B cell (primary cell): ENCODE data around the gene ZBTB7A. TPM values are rescaled to one million over a fixed set of nuclear protein-coding genes. Genes with fewer than 3 reads are reported as not detected.

Source experiments
- ATAC-seq: fragments of 200-7000 bp; cut with Tn5 transposase; one replicate; pipeline ENCODE4 v1.10.0; 2021; ENCODE audit warnings: low read depth, mild to moderate bottlenecking, moderate number of reproducible peaks, moderate library complexity
- CTCF ChIA-PET: fragments of 350-600 bp; sonication (Branson Sonifier 250); formaldehyde crosslinking; loops from one replicate; lab custom pipeline; 2021; ENCODE audit warnings: antibody characterized with exemption, inconsistent platforms; lab: Charles Lee
- POLR2A ChIA-PET: fragments of 350-600 bp; sonication (Branson Sonifier 250); formaldehyde crosslinking; loops from one replicate; lab custom pipeline; 2021; ENCODE audit warnings: antibody characterized with exemption; lab: Charles Lee
- DNase-seq: peaks from one replicate; pipeline ENCODE4 v3.0.0; 2013
- H2AFZ ChIP-seq: 2 replicates; pipeline ENCODE4 v1.6.1; 2012; ENCODE audit warnings: mild to moderate bottlenecking, low read depth, low read length; ENCODE audit not compliant: insufficient read depth, poor library complexity, severe bottlenecking
- H3K27ac ChIP-seq, 2 donors: 1 replicate in 1 of 2; 2 replicates in 1 of 2; pipeline ENCODE4 v1.5.1; 2012 to 2013; ENCODE audit warnings: low read length in 2 of 2, mild to moderate bottlenecking in 2 of 2, moderate library complexity in 1 of 2
- H3K27me3 ChIP-seq, 4 experiments: fragments of 200-600 bp in 1 of 4; sonication (generic) in 1 of 4; replicated peaks in 1 of 4; 1 replicate in 2 of 4; 2 replicates in 2 of 4; pipeline versions ENCODE4 v1.6.1 to v1.7.0; 2013 to 2016; ENCODE audit warnings: low read length in 3 of 4, mild to moderate bottlenecking in 2 of 4, mixed read lengths in 1 of 4, moderate library complexity in 1 of 4; ENCODE audit not compliant: insufficient read depth in 4 of 4, control insufficient read depth in 3 of 4; ENCODE audit errors: control extremely low read depth in 1 of 4
- H3K36me3 ChIP-seq, 2 experiments: replicated peaks in 1 of 2; 1 replicate in 1 of 2; 2 replicates in 1 of 2; pipeline versions ENCODE4 v1.6.1 to v1.7.1; 2013; ENCODE audit warnings: low read length in 1 of 2; ENCODE audit not compliant: insufficient read depth in 2 of 2, control insufficient read depth in 1 of 2; ENCODE audit errors: control extremely low read depth in 1 of 2, extremely low read depth in 1 of 2
- H3K4me1 ChIP-seq, 2 donors: fragments of 200-600 bp in 1 of 2; sonication (generic) in 1 of 2; 1 replicate in 1 of 2; 2 replicates in 1 of 2; pipeline versions ENCODE4 v1.5.1 to v1.6.1; 2013 to 2017; ENCODE audit warnings: low read length in 2 of 2; ENCODE audit not compliant: control insufficient read depth in 2 of 2, insufficient read depth in 2 of 2
- H3K4me2 ChIP-seq: replicated peaks from 2 replicates; pipeline ENCODE3; 2012; ENCODE audit warnings: mild to moderate bottlenecking, low read depth, low read length; ENCODE audit not compliant: poor library complexity, severe bottlenecking
- H3K4me3 ChIP-seq, 5 experiments: fragments of 200-600 bp in 1 of 5; sonication (generic) in 1 of 5; 1 replicate in 3 of 5; 2 replicates in 2 of 5; pipeline versions ENCODE4 v1.5.1 to v1.7.0; 2011 to 2016; ENCODE audit warnings: low read length in 4 of 5, mild to moderate bottlenecking in 4 of 5, low read depth in 2 of 5, control low read depth in 1 of 5, moderate library complexity in 1 of 5; ENCODE audit not compliant: insufficient read depth in 1 of 5; ENCODE audit errors: control extremely low read depth in 1 of 5, extremely low read depth in 1 of 5
- H3K79me2 ChIP-seq: fragments of 200-600 bp; sonication (generic); one replicate; pipeline ENCODE4 v1.6.0; 2016; ENCODE audit warnings: low read length; ENCODE audit not compliant: control insufficient read depth, insufficient read depth
- H3K9ac ChIP-seq: fragments of 200-600 bp; sonication (generic); 2 replicates; pipeline ENCODE4 v1.6.1; 2017; ENCODE audit warnings: mild to moderate bottlenecking, low read length, moderate library complexity
- H3K9me3 ChIP-seq, 3 donors: one replicate each; pipeline versions ENCODE4 v1.6.1 to v1.7.1; 2013; ENCODE audit warnings: low read length in 2 of 3; ENCODE audit not compliant: control insufficient read depth in 2 of 3, insufficient read depth in 1 of 3; ENCODE audit errors: control extremely low read depth in 1 of 3
- H4K20me1 ChIP-seq: 2 replicates; pipeline ENCODE4 v1.6.0; 2012; ENCODE audit warnings: mild to moderate bottlenecking, low read length; ENCODE audit not compliant: insufficient read depth, control insufficient read depth, poor library complexity, severe bottlenecking
- H3K27ac Mint-ChIP-seq: one replicate; pipeline ENCODE4 v1.8.0; 2021; ENCODE audit warnings: mixed read lengths
- H3K27me3 Mint-ChIP-seq: one replicate; pipeline ENCODE4 v1.8.0; 2021; ENCODE audit warnings: mixed read lengths
- H3K4me1 Mint-ChIP-seq: one replicate; pipeline ENCODE4 v1.8.0; 2021; ENCODE audit warnings: mixed read lengths
- H3K4me3 Mint-ChIP-seq: one replicate; pipeline ENCODE4 v1.8.0; 2021; ENCODE audit warnings: mixed read lengths
- H3K9me3 Mint-ChIP-seq: one replicate; pipeline ENCODE4 v1.8.0; 2022; ENCODE audit warnings: mixed read lengths; ENCODE audit not compliant: insufficient read depth
- EZH2 ChIP-seq: IDR thresholded peaks from 2 replicates; pipeline ENCODE4 v1.6.1; 2012; ENCODE audit warnings: borderline replicate concordance, low read depth, mild to moderate bottlenecking, moderate library complexity, low read length; ENCODE audit not compliant: insufficient read depth, poor library complexity, severe bottlenecking
- WGBS: methylation state at CpG from one replicate; pipeline ENCODE4 v1.1.5; 2013; ENCODE audit warnings: missing lambda C conversion rate; ENCODE audit not compliant: insufficient coverage; 5-methylcytosine and 5-hydroxymethylcytosine counted together
- intact Hi-C: fragments of 100-400 bp; cut with micrococcal nuclease; formaldehyde crosslinking; loops from one replicate; pipeline ENCODE4 v1.10.0; 2022
- polyA plus RNA-seq: library from polyadenylated mRNA; depleted of rRNA; stranded (reverse); fragments of >200 nt; gene quantifications from 2 replicates; pipeline ENCODE4 v1.2.3, GENCODE V29; 2012
- total RNA-seq, 2 donors: library from RNA; stranded (reverse); fragments of 120-200 nt in 1 of 2; gene quantifications; 1 replicate in 1 of 2; 2 replicates in 1 of 2; pipeline versions ENCODE4 v1.2.3 to v1.2.4, GENCODE V29; 2013 to 2022
- TF ChIP-seq, protein P1 (sequence below): fragments of 200-600 bp; IDR thresholded peaks from one replicate; pipeline ENCODE4 v1.8.0; 2022; ENCODE audit warnings: antibody characterized with exemption, mild to moderate bottlenecking

ZBTB7A gene
- total and polyA plus RNA-seq, 2 donors (not counting 1 experiment from before 2014, with no cell fraction given) = 24.8 to 62.6 TPM

DNA sequence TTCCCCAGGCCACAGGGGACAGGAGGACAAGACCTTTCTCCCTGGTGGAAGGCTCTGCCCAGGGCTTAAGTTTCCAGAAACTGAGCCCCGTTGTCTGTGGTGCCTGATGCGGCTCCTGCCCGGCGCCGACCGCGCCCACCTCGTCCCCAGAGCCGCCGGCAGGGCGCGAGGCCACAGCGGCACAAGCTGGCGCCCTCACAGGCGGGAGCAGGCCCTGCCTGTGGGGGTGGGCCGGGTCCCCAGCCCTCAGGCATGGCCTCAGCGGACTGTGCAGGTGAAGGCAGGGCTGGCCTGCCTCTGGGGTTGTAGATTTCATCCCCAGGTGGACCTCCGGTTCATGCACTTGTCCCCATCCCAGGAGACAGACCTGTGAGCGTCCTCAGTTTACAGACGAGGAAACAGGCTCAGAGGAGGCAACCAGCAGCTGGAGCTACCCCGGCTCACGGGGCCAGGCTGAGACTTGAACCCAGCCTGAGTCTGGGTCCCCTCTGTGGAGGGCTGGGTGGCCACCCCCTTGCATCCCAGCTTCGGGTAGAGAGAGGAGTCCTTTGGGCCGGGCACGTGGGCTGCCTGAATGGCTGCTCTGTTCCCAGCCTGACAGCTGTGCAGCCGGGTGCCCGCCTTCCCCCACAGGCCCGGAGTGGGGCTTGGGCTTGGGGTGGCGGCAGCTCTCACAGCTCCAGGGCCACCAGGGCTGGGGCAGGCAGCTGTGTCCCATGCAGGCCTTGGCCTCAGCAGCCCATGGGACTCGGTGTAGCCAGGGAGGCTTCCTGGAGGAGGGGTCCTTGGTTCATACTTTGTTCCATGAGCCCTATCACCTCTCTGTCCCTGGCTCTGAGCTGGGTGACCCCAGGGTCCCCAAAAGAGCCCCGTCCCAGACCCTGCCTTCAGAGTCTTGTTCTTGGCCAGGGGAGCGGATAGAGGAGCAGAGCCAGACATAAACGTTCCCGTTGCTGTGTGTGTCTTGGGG is 32.4 kb downstream of the ZBTB7A start:
- no peak for ATAC-seq

More for the DNA sequence above, 32.4 kb downstream of the ZBTB7A start:
- Mint-ChIP-seq H3K27me3 (no peaks in the 10 kb centered on the region), H3K4me1 (no peaks in the 10 kb centered on the region), H3K4me3 (no peak overlapping the region), H3K9me3 (no peaks in the 10 kb centered on the region), H3K27ac (no peak overlapping the region)
- Histone ChIP-seq H2AFZ (no peak overlapping the region), H3K9ac (no peak overlapping the region), H3K79me2 (peaks cover 16% of the 10 kb centered on the region), H3K9me3 (no peaks in the 10 kb centered on the region), H3K4me2 (no peak overlapping the region), H3K4me3 (no peak overlapping the region), H3K36me3 (peaks cover 0 to 44% of the 10 kb centered on the region in 2 experiments), H3K27ac (no peak overlapping the region), H3K27me3 (no peaks in the 10 kb centered on the region), H3K4me1 (no peaks in the 10 kb centered on the region), H4K20me1 (peaks cover 32% of the 10 kb centered on the region)
- TF ChIP-seq, protein P1, sequence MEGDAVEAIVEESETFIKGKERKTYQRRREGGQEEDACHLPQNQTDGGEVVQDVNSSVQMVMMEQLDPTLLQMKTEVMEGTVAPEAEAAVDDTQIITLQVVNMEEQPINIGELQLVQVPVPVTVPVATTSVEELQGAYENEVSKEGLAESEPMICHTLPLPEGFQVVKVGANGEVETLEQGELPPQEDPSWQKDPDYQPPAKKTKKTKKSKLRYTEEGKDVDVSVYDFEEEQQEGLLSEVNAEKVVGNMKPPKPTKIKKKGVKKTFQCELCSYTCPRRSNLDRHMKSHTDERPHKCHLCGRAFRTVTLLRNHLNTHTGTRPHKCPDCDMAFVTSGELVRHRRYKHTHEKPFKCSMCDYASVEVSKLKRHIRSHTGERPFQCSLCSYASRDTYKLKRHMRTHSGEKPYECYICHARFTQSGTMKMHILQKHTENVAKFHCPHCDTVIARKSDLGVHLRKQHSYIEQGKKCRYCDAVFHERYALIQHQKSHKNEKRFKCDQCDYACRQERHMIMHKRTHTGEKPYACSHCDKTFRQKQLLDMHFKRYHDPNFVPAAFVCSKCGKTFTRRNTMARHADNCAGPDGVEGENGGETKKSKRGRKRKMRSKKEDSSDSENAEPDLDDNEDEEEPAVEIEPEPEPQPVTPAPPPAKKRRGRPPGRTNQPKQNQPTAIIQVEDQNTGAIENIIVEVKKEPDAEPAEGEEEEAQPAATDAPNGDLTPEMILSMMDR = no peak
- TF ChIP-seq EZH2 = no peak
- no peak for DNase-seq
- CTCF ChIA-PET = interaction anchor here (1.0 kb wide), 1 partner anchor 106 kb away, joined by 3 read pairs; no protein-coding TSS in a partner anchor
- WGBS = 94% methylated on average over 33 of the region's 34 CpGs
- POLR2A ChIA-PET = no interaction called here
- intact Hi-C loops = no loop called here
